ENCODE measurements around the gene FAM168A.

- TF ChIP-seq CTCF (IDR thresholded peaks at IDR 0.05; ENCODE audit: insufficient read depth, low read length, poor library complexity, severe bottlenecking) (no peak), EZH2phosphoT487 (conservative IDR thresholded peaks at IDR 0.05; ENCODE audit: low read length) (no peak)
Observed at GRCh38 chr11:73528483-73529203, 69.3 kb downstream of the FAM168A start.
